ENCODE data around the gene MDFIC.

The MDFIC gene

DNA sequence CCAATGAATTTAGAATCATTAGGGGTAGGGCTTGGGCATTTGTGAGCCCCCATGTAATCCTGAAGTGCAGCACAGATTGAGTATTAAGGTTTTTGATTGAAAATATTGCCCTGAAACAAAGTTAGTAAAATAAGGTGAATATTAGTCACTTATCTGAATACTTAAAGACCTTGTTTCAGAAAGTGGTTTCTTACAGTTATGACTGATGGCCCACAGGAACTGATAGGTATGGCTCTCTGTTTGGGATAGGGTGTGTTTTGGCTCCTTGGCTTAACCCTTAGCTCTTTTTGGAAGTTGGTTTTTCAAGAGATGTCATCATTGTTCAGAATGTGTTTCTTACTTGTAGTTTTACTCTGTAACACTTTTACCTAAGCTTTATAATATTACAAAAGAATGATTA, 34.8 kb downstream of the MDFIC start:
- H3K4me1 ChIP-seq (ENCODE audit: control insufficient read depth in 1 of 2, insufficient read depth in 2 of 2, low read length in 2 of 2) = no peaks in the 10 kb centered on the region
- H3K4ac ChIP-seq (ENCODE audit: low read depth, low read length) = no peak overlapping the region
- H3K9ac ChIP-seq (ENCODE audit: low read length) = no peak overlapping the region
- no peak overlapping the region for H2BK120ac ChIP-seq (ENCODE audit: insufficient read depth, low read length, poor library complexity)
- H4K8ac ChIP-seq (ENCODE audit: low read depth, low read length) = no peak overlapping the region
- H2BK5ac ChIP-seq (ENCODE audit: low read depth, low read length, poor library complexity) = no peak overlapping the region
- no peaks in the 10 kb centered on the region for H3K79me1 ChIP-seq (ENCODE audit: low read length)
- H3K4me2 ChIP-seq (ENCODE audit: low read length) = no peak overlapping the region
- H3K23ac ChIP-seq (ENCODE audit: low read length) = no peak overlapping the region
- H3K36me3 ChIP-seq (ENCODE audit: control insufficient read depth in 1 of 2, insufficient read depth in 2 of 2, low read length in 2 of 2) = no peaks in the 10 kb centered on the region
- no peaks in the 10 kb centered on the region for H3K79me2 ChIP-seq (ENCODE audit: control insufficient read depth, insufficient read depth, low read length, poor library complexity)
- H2BK12ac ChIP-seq (ENCODE audit: low read length) = no peak overlapping the region
- H4K12ac ChIP-seq (ENCODE audit: low read depth, low read length) = no peak overlapping the region
- H2AK5ac ChIP-seq (ENCODE audit: low read length) = no peak overlapping the region
- no peak overlapping the region for H3K27ac ChIP-seq (ENCODE audit: low read depth, low read length)
- H2AFZ ChIP-seq (ENCODE audit: insufficient read depth, low read length, poor library complexity) = no peak overlapping the region
- no peak overlapping the region for H4K91ac ChIP-seq (ENCODE audit: low read depth, low read length)
- no peak for DNase-seq
- no peak overlapping the region for H3K18ac ChIP-seq (ENCODE audit: low read length)
- no peaks in the 10 kb centered on the region for H3K27me3 ChIP-seq (ENCODE audit: insufficient read depth, low read length)
- H3K9me3 ChIP-seq (ENCODE audit: insufficient read depth, low read depth, low read length) = no peaks in the 10 kb centered on the region
- H3K4me3 ChIP-seq (ENCODE audit: low read depth, low read length) = no peak overlapping the region
- H3K14ac ChIP-seq (ENCODE audit: low read length) = no peak overlapping the region

DNA sequence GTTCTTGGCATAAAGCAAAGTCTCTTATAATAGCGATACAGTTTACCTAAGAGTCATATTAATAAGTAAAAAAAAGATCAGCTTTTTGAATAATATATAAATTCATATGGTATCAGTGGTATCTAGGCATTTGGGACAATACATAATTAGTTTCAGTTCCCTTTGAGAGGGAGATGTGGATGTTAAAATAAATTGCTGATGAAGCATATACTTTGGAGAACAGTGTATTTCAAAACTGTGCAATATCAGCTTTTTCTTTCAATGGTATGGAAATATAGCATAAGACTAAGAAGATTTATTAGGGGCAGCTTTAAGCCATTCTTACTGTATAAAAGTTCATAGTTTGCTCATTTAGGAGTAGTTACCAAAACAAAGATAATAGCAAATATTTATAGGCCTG, 35.5 kb downstream of the MDFIC start:
- no peak overlapping the region for H3K9ac ChIP-seq (ENCODE audit: low read length)
- no peaks in the 10 kb centered on the region for H3K79me2 ChIP-seq (ENCODE audit: control insufficient read depth, insufficient read depth, low read length, poor library complexity)
- no peaks in the 10 kb centered on the region for H3K79me1 ChIP-seq (ENCODE audit: low read length)
- no peaks in the 10 kb centered on the region for H3K36me3 ChIP-seq (ENCODE audit: control insufficient read depth in 1 of 2, insufficient read depth in 2 of 2, low read length in 2 of 2)
- no peak overlapping the region for H2AK5ac ChIP-seq (ENCODE audit: low read length)
- no peak overlapping the region for H2BK12ac ChIP-seq (ENCODE audit: low read length)
- H3K14ac ChIP-seq (ENCODE audit: low read length) = no peak overlapping the region
- no peak overlapping the region for H4K12ac ChIP-seq (ENCODE audit: low read depth, low read length)
- H3K27me3 ChIP-seq (ENCODE audit: insufficient read depth, low read length) = no peaks in the 10 kb centered on the region
- no peak overlapping the region for H4K91ac ChIP-seq (ENCODE audit: low read depth, low read length)
- H3K4me2 ChIP-seq (ENCODE audit: low read length) = no peak overlapping the region
- no CpG with 5 or more reads among the region's 1 CpG for WGBS (ENCODE audit: extremely low coverage, insufficient coverage, insufficient read length)
- no peak overlapping the region for H3K18ac ChIP-seq (ENCODE audit: low read length)
- no peak overlapping the region for H2BK120ac ChIP-seq (ENCODE audit: insufficient read depth, low read length, poor library complexity)
- no peaks in the 10 kb centered on the region for H3K9me3 ChIP-seq (ENCODE audit: insufficient read depth, low read depth, low read length)
- DNase-seq = no peak
- H3K4me1 ChIP-seq (ENCODE audit: control insufficient read depth in 1 of 2, insufficient read depth in 2 of 2, low read length in 2 of 2) = no peaks in the 10 kb centered on the region
- H3K4me3 ChIP-seq (ENCODE audit: low read depth, low read length) = no peak overlapping the region
- no peak overlapping the region for H3K4ac ChIP-seq (ENCODE audit: low read depth, low read length)
- no peak overlapping the region for H4K8ac ChIP-seq (ENCODE audit: low read depth, low read length)
- H3K23ac ChIP-seq (ENCODE audit: low read length) = no peak overlapping the region
- H2BK5ac ChIP-seq (ENCODE audit: low read depth, low read length, poor library complexity) = no peak overlapping the region
- no peak overlapping the region for H2AFZ ChIP-seq (ENCODE audit: insufficient read depth, low read length, poor library complexity)
- no peak overlapping the region for H3K27ac ChIP-seq (ENCODE audit: low read depth, low read length)

- Histone ChIP-seq H3K9me3 (ENCODE audit: insufficient read depth, low read depth, low read length) (no peaks in the 10 kb centered on the region), H2BK5ac (ENCODE audit: low read depth, low read length, poor library complexity) (no peak overlapping the region), H3K4ac (ENCODE audit: low read depth, low read length) (no peak overlapping the region), H2BK12ac (ENCODE audit: low read length) (no peak overlapping the region), H3K18ac (ENCODE audit: low read length) (no peak overlapping the region), H3K27me3 (ENCODE audit: insufficient read depth, low read length) (no peaks in the 10 kb centered on the region), H3K36me3 (ENCODE audit: control insufficient read depth in 1 of 2, insufficient read depth in 2 of 2, low read length in 2 of 2) (no peaks in the 10 kb centered on the region), H3K9ac (ENCODE audit: low read length) (no peak overlapping the region), H3K79me2 (ENCODE audit: control insufficient read depth, insufficient read depth, low read length, poor library complexity) (no peaks in the 10 kb centered on the region), H4K12ac (ENCODE audit: low read depth, low read length) (no peak overlapping the region), H3K79me1 (ENCODE audit: low read length) (no peaks in the 10 kb centered on the region), H3K27ac (ENCODE audit: low read depth, low read length) (no peak overlapping the region), H3K23ac (ENCODE audit: low read length) (no peak overlapping the region), H2AK5ac (ENCODE audit: low read length) (no peak overlapping the region), H4K8ac (ENCODE audit: low read depth, low read length) (no peak overlapping the region), H3K4me2 (ENCODE audit: low read length) (no peak overlapping the region), H2BK120ac (ENCODE audit: insufficient read depth, low read length, poor library complexity) (no peak overlapping the region), H3K4me3 (ENCODE audit: low read depth, low read length) (no peak overlapping the region), H4K91ac (ENCODE audit: low read depth, low read length) (no peak overlapping the region), H2AFZ (ENCODE audit: insufficient read depth, low read length, poor library complexity) (no peak overlapping the region), H3K14ac (ENCODE audit: low read length) (no peak overlapping the region), H3K4me1 (ENCODE audit: control insufficient read depth in 1 of 2, insufficient read depth in 2 of 2, low read length in 2 of 2) (no peaks in the 10 kb centered on the region)
- WGBS (ENCODE audit: extremely low coverage, insufficient coverage, insufficient read length) = no CpG with 5 or more reads among the region's 3 CpGs
- DNase-seq = no peak
Measured at GRCh38 chr7:114959931-114960330, 38.0 kb downstream of the MDFIC start.

DNA sequence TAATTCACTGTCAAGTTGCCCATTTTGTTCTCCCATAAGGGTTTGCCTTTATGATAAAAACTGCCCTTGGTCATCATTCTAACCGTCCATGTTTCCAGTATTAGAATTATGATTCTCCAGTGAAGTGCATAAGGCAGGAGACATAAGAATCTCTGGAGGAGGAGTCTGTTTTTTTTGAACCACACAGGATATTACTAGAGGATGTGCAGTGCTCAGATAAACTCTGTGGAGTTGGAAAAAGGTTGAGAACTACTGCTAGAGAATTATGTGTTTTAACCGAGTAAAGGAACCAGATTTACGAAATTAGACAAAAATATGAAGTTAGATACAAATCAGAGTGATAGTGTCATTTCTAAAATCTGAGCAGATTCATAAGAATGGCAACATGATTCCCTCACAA, 40.5 kb downstream of the MDFIC start:
- Histone ChIP-seq H2BK12ac (ENCODE audit: low read length) (no peak overlapping the region), H3K14ac (ENCODE audit: low read length) (no peak overlapping the region), H3K4me1 (ENCODE audit: control insufficient read depth in 1 of 2, insufficient read depth in 2 of 2, low read length in 2 of 2) (no peaks in the 10 kb centered on the region), H3K18ac (ENCODE audit: low read length) (no peak overlapping the region), H3K23ac (ENCODE audit: low read length) (no peak overlapping the region), H2AK5ac (ENCODE audit: low read length) (no peak overlapping the region), H4K12ac (ENCODE audit: low read depth, low read length) (no peak overlapping the region), H3K9me3 (ENCODE audit: insufficient read depth, low read depth, low read length) (no peaks in the 10 kb centered on the region), H4K91ac (ENCODE audit: low read depth, low read length) (no peak overlapping the region), H3K27me3 (ENCODE audit: insufficient read depth, low read length) (no peaks in the 10 kb centered on the region), H3K4ac (ENCODE audit: low read depth, low read length) (no peak overlapping the region), H3K4me3 (ENCODE audit: low read depth, low read length) (no peak overlapping the region), H3K36me3 (ENCODE audit: control insufficient read depth in 1 of 2, insufficient read depth in 2 of 2, low read length in 2 of 2) (no peaks in the 10 kb centered on the region), H3K9ac (ENCODE audit: low read length) (no peak overlapping the region), H3K79me1 (ENCODE audit: low read length) (no peaks in the 10 kb centered on the region), H2AFZ (ENCODE audit: insufficient read depth, low read length, poor library complexity) (no peak overlapping the region), H2BK5ac (ENCODE audit: low read depth, low read length, poor library complexity) (no peak overlapping the region), H3K4me2 (ENCODE audit: low read length) (no peak overlapping the region), H3K79me2 (ENCODE audit: control insufficient read depth, insufficient read depth, low read length, poor library complexity) (no peaks in the 10 kb centered on the region), H4K8ac (ENCODE audit: low read depth, low read length) (no peak overlapping the region), H2BK120ac (ENCODE audit: insufficient read depth, low read length, poor library complexity) (no peak overlapping the region), H3K27ac (ENCODE audit: low read depth, low read length) (no peak overlapping the region)
- no CpG with 5 or more reads among the region's 3 CpGs for WGBS (ENCODE audit: extremely low coverage, insufficient coverage, insufficient read length)
- no peak for DNase-seq

GRCh38 chr7:114966156-114966555, 44.3 kb downstream of the MDFIC start:
- WGBS (ENCODE audit: extremely low coverage, insufficient coverage, insufficient read length) = no CpG with 5 or more reads among the region's 2 CpGs
- DNase-seq = no peak

More at GRCh38 chr7:114966156-114966555, 44.3 kb downstream of the MDFIC start:
- no peak overlapping the region for H4K8ac ChIP-seq (ENCODE audit: low read depth, low read length)
- H3K23ac ChIP-seq (ENCODE audit: low read length) = no peak overlapping the region
- H3K9me3 ChIP-seq (ENCODE audit: insufficient read depth, low read depth, low read length) = no peaks in the 10 kb centered on the region
- H3K18ac ChIP-seq (ENCODE audit: low read length) = no peak overlapping the region
- no peak overlapping the region for H2AFZ ChIP-seq (ENCODE audit: insufficient read depth, low read length, poor library complexity)
- no peak overlapping the region for H3K14ac ChIP-seq (ENCODE audit: low read length)
- H3K79me2 ChIP-seq (ENCODE audit: control insufficient read depth, insufficient read depth, low read length, poor library complexity) = no peaks in the 10 kb centered on the region
- H3K36me3 ChIP-seq (ENCODE audit: control insufficient read depth in 1 of 2, insufficient read depth in 2 of 2, low read length in 2 of 2) = no peaks in the 10 kb centered on the region
- H3K27me3 ChIP-seq (ENCODE audit: insufficient read depth, low read length) = no peaks in the 10 kb centered on the region
- no peaks in the 10 kb centered on the region for H3K4me1 ChIP-seq (ENCODE audit: control insufficient read depth in 1 of 2, insufficient read depth in 2 of 2, low read length in 2 of 2)
- H2AK5ac ChIP-seq (ENCODE audit: low read length) = no peak overlapping the region
- H3K27ac ChIP-seq (ENCODE audit: low read depth, low read length) = no peak overlapping the region
- no peak overlapping the region for H3K4ac ChIP-seq (ENCODE audit: low read depth, low read length)
- no peak overlapping the region for H3K4me2 ChIP-seq (ENCODE audit: low read length)
- H2BK12ac ChIP-seq (ENCODE audit: low read length) = no peak overlapping the region
- no peak overlapping the region for H2BK5ac ChIP-seq (ENCODE audit: low read depth, low read length, poor library complexity)
- no peak overlapping the region for H4K12ac ChIP-seq (ENCODE audit: low read depth, low read length)
- H3K9ac ChIP-seq (ENCODE audit: low read length) = no peak overlapping the region
- H3K4me3 ChIP-seq (ENCODE audit: low read depth, low read length) = no peak overlapping the region
- no peak overlapping the region for H4K91ac ChIP-seq (ENCODE audit: low read depth, low read length)
- H3K79me1 ChIP-seq (ENCODE audit: low read length) = no peaks in the 10 kb centered on the region
- no peak overlapping the region for H2BK120ac ChIP-seq (ENCODE audit: insufficient read depth, low read length, poor library complexity)

Measured in trophoblast cell (in vitro differentiated cells and primary cell).